ENCODE results near the gene CBLL1. TPM values are rescaled to one million over a fixed set of nuclear protein-coding genes. Genes with fewer than 3 reads are reported as not detected.

CBLL1 gene
- total and polyA plus RNA-seq, 10 of the 15 experiments (the other 5 are each of a cell fraction or from before 2014, with no cell fraction given): 7.2 to 40.1 (median 23.4) TPM

- TF ChIP-seq BCLAF1 (IDR thresholded peaks at IDR 0.05) (no peak), RAD21 (IDR thresholded peaks at IDR 0.05; ENCODE audit: insufficient read depth, low read depth, low read length) (no peak), LARP7 (IDR thresholded peaks at IDR 0.05) (no peak), ATF3 (IDR thresholded peaks at IDR 0.05; ENCODE audit: borderline replicate concordance, extremely low read depth, low read depth, low read length) (no peak), ZZZ3 (IDR thresholded peaks at IDR 0.05; ENCODE audit: control insufficient read depth, insufficient read length, low read depth) (no peak), TCF12 (IDR thresholded peaks at IDR 0.05; ENCODE audit: low read depth, low read length) (no peak)
- TF ChIP-seq, protein P1, sequence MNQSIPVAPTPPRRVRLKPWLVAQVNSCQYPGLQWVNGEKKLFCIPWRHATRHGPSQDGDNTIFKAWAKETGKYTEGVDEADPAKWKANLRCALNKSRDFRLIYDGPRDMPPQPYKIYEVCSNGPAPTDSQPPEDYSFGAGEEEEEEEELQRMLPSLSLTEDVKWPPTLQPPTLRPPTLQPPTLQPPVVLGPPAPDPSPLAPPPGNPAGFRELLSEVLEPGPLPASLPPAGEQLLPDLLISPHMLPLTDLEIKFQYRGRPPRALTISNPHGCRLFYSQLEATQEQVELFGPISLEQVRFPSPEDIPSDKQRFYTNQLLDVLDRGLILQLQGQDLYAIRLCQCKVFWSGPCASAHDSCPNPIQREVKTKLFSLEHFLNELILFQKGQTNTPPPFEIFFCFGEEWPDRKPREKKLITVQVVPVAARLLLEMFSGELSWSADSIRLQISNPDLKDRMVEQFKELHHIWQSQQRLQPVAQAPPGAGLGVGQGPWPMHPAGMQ (IDR thresholded peaks at IDR 0.05; ENCODE audit: borderline replicate concordance): no peak
Measured at GRCh38 chr7:107783648-107784047, 39.7 kb downstream of the CBLL1 start (continued).

GRCh38 chr7:107785170-107785569 is 41.2 kb downstream of the CBLL1 start:
- Histone ChIP-seq H3K9ac (ENCODE audit: control insufficient read depth, insufficient read depth, low read length) (no peak overlapping the region), H2AFZ (ENCODE audit: control insufficient read depth, low read depth, low read length) (no peak overlapping the region), H3K79me2 (ENCODE audit: control insufficient read depth, insufficient read depth, low read length) (no peaks in the 10 kb centered on the region), H3K9me3 (replicated peaks; ENCODE audit: control insufficient read depth, insufficient read depth, low read length) (no peaks in the 10 kb centered on the region), H3K4me1 (ENCODE audit: control insufficient read depth, insufficient read depth, low read length) (no peaks in the 10 kb centered on the region), H4K20me1 (ENCODE audit: control insufficient read depth, insufficient read depth) (no peaks in the 10 kb centered on the region), H3K27ac (ENCODE audit: control insufficient read depth, insufficient read depth) (no peak overlapping the region), H3K27me3 (replicated peaks in 1 of 2; ENCODE audit: control insufficient read depth in 2 of 2, insufficient read depth in 2 of 2, low read length in 1 of 2) (0 out of 4 replicates have a peak, but pooled peaks cover 2 to 4% of the 10 kb centered on the region in 2 experiments), H3K4me2 (ENCODE audit: control insufficient read depth, insufficient read depth) (no peak overlapping the region), H3K36me3 (ENCODE audit: control insufficient read depth in 2 of 2, insufficient read depth in 2 of 2, low read length in 1 of 2) (no peaks in the 10 kb centered on the region), H3K4me3 (no peak overlapping the region)
- ChIA-PET SMC1A (ENCODE audit: uncharacterized antibody, unreplicated experiment) (no interaction called here), RAD21 (ENCODE audit: unreplicated experiment) (no interaction called here), CTCF (interaction anchor here (1.3 kb wide), 1 partner anchor 10 kb away, joined by 3 read pairs; no protein-coding TSS in a partner anchor), POLR2A (interaction anchor here (0.5 kb wide), 1 partner anchor 43 kb away, joined by 3 read pairs; no protein-coding TSS in a partner anchor)
- FAIRE-seq (no peak), DNase-seq (ENCODE audit: low read depth, low spot score) (no peak), ATAC-seq (no peak)
- WGBS (ENCODE audit: insufficient coverage, insufficient replicate concordance, low lambda C conversion rate, missing lambda C conversion rate): 96% methylated on average over 2 of the region's 2 CpGs
- BruUV-seq (replicated peaks): no TSS peak
- in situ Hi-C loops (cut with MboI): no loop called here
- intact Hi-C loops (cut with micrococcal nuclease; ENCODE audit: unreplicated experiment): no loop called here
- TF ChIP-seq, protein P2, sequence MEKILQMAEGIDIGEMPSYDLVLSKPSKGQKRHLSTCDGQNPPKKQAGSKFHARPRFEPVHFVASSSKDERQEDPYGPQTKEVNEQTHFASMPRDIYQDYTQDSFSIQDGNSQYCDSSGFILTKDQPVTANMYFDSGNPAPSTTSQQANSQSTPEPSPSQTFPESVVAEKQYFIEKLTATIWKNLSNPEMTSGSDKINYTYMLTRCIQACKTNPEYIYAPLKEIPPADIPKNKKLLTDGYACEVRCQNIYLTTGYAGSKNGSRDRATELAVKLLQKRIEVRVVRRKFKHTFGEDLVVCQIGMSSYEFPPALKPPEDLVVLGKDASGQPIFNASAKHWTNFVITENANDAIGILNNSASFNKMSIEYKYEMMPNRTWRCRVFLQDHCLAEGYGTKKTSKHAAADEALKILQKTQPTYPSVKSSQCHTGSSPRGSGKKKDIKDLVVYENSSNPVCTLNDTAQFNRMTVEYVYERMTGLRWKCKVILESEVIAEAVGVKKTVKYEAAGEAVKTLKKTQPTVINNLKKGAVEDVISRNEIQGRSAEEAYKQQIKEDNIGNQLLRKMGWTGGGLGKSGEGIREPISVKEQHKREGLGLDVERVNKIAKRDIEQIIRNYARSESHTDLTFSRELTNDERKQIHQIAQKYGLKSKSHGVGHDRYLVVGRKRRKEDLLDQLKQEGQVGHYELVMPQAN (conservative IDR thresholded peaks at IDR 0.05): no peak
- TF ChIP-seq HDAC2 (IDR thresholded peaks at IDR 0.05): no peak
- no peak for TF ChIP-seq POLR2A (IDR thresholded peaks at IDR 0.05; ENCODE audit: low read depth, low read length)
- no peak for TF ChIP-seq RFX5 (IDR thresholded peaks at IDR 0.05; ENCODE audit: low read depth, low read length)
- TF ChIP-seq CEBPB (IDR thresholded peaks at IDR 0.05; ENCODE audit: borderline replicate concordance in 1 of 2, low read depth in 2 of 2, low read length in 2 of 2): no peak
- no peak for TF ChIP-seq SMARCA5 (IDR thresholded peaks at IDR 0.05)
- no peak for TF ChIP-seq EZH2 (IDR thresholded peaks at IDR 0.05; ENCODE audit: borderline replicate concordance, control insufficient read depth, low read depth, low read length)
- TF ChIP-seq IKZF1 (conservative IDR thresholded peaks at IDR 0.05): no peak
